Measurements from ENCODE around the gene RALB. TPM values are rescaled to one million over a fixed set of nuclear protein-coding genes. Genes with fewer than 3 reads are reported as not detected.

RALB gene
- total RNA-seq, 1 donor from 2014 or later = 40.4 TPM

DNA sequence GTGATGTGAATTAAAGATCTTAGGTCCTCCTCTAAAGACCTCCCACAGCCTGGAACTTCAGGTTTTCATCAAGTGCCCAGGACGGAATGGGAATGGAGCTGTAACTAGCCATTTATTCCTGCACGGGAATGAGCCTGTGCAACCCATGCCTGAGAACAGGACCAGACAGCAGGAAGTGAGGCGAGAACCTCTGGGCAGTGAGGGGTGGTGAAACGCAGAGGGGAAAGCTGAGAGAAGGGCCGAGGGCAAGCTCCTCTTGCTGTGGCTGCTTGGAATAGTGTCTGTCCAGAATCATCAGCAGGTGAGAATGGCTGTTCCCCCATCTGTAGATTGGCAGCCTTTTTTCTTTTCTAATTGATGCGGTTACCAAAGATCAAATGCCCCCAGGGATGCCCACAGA is 4.8 kb upstream of the RALB start:
- TF ChIP-seq, protein P1, sequence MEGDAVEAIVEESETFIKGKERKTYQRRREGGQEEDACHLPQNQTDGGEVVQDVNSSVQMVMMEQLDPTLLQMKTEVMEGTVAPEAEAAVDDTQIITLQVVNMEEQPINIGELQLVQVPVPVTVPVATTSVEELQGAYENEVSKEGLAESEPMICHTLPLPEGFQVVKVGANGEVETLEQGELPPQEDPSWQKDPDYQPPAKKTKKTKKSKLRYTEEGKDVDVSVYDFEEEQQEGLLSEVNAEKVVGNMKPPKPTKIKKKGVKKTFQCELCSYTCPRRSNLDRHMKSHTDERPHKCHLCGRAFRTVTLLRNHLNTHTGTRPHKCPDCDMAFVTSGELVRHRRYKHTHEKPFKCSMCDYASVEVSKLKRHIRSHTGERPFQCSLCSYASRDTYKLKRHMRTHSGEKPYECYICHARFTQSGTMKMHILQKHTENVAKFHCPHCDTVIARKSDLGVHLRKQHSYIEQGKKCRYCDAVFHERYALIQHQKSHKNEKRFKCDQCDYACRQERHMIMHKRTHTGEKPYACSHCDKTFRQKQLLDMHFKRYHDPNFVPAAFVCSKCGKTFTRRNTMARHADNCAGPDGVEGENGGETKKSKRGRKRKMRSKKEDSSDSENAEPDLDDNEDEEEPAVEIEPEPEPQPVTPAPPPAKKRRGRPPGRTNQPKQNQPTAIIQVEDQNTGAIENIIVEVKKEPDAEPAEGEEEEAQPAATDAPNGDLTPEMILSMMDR (conservative IDR thresholded peaks at IDR 0.05) = no peak
- no peak overlapping the region for H3K27ac Mint-ChIP-seq
- H3K36me3 Mint-ChIP-seq = no peaks in the 10 kb centered on the region

DNA sequence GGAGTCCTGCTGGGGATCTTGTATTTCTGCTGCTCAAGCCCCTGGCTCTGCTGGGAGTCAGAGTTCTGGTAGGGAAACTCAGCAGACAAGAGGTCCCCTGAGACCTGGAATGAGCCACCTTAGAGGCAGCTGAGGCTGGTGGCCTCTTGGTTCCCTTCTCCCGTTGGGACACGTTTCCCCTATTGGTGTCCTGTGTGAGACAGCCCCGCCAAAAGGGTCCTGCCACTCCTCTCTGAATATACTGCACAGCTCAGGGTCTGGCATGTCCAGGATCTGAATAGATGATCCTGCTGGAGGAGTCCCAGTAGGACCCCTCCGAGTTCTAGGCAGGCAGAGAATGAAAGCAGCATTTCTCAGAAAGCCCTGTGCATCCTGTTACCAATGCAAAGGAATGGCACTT is 2.0 kb upstream of the RALB start:
- peaks cover 13% of the 10 kb centered on the region for H3K27me3 Mint-ChIP-seq
- H3K4me3 Mint-ChIP-seq = no peak overlapping the region
- peaks cover 5% of the 10 kb centered on the region for H3K36me3 Mint-ChIP-seq
- H3K27ac Mint-ChIP-seq = no peak overlapping the region
- no peaks in the 10 kb centered on the region for H3K9me3 Mint-ChIP-seq
- TF ChIP-seq, protein P1 (conservative IDR thresholded peaks at IDR 0.05) = no peak
- peaks cover 46% of the 10 kb centered on the region for H3K4me1 Mint-ChIP-seq (ENCODE audit: unreplicated experiment)
- DNase-seq (ENCODE audit: extremely low spot score, unreplicated experiment) = no peak

More for the DNA sequence above, 4.8 kb upstream of the RALB start:
- DNase-seq (ENCODE audit: extremely low spot score, unreplicated experiment) = no peak
- peaks cover 13% of the 10 kb centered on the region for H3K27me3 Mint-ChIP-seq
- H3K4me1 Mint-ChIP-seq (ENCODE audit: unreplicated experiment) = peaks cover 40% of the 10 kb centered on the region
- H3K9me3 Mint-ChIP-seq = no peaks in the 10 kb centered on the region
- H3K4me3 Mint-ChIP-seq = no peak overlapping the region

DNA sequence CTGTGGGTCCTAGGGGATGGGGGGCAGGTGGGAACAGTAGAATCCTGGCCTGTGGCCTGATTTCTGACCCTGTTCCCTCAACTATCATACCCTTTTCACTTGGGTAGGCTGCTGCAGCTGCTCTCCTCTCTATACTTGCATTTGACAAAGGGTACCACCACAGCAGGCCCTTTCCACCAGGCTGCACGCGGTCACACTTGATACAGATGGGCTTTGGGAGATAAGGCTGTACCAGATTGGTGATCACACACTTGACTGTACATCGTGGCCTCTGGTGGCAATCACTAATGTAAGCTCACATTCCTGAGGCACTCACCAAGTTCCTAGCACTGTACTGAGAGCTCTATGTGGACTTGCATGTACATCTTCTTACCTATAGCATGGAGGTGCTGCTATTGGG is 1.6 kb upstream of the RALB start:
- H3K4me3 Mint-ChIP-seq = no peak overlapping the region
- DNase-seq (ENCODE audit: extremely low spot score, unreplicated experiment) = no peak
- TF ChIP-seq, protein P1 (conservative IDR thresholded peaks at IDR 0.05) = no peak
- H3K27ac Mint-ChIP-seq = no peak overlapping the region
- peaks cover 13% of the 10 kb centered on the region for H3K27me3 Mint-ChIP-seq
- peaks cover 44% of the 10 kb centered on the region for H3K4me1 Mint-ChIP-seq (ENCODE audit: unreplicated experiment)
- H3K9me3 Mint-ChIP-seq = no peaks in the 10 kb centered on the region
- H3K36me3 Mint-ChIP-seq = peaks cover 8% of the 10 kb centered on the region

DNA sequence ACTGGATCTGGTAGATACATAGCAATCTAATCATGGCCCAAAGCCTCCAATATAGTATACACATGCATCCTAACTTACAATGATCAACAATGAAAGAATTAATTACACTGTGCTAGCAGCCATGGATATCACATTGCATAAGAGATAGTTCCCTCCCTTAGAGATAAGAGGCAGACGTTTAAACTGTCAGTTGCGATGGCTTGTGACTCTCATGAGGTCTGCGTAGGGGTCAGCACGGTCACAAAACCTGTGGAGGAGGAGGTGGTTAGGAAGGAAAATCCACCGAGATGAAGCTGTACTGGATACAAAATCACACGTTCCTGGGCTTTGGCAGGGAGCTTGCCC is 800 bp upstream of the RALB start:
- Mint-ChIP-seq H3K27ac (peak overlapping the region; percentile 68), H3K27me3 (peaks cover 13% of the 10 kb centered on the region), H3K9me3 (no peaks in the 10 kb centered on the region), H3K4me1 (ENCODE audit: unreplicated experiment) (peaks cover 38% of the 10 kb centered on the region), H3K4me3 (peak overlapping the region; percentile 98), H3K36me3 (peaks cover 9% of the 10 kb centered on the region)
- no peak for DNase-seq (ENCODE audit: extremely low spot score, unreplicated experiment)
- TF ChIP-seq, protein P1 (conservative IDR thresholded peaks at IDR 0.05) = no peak

DNA sequence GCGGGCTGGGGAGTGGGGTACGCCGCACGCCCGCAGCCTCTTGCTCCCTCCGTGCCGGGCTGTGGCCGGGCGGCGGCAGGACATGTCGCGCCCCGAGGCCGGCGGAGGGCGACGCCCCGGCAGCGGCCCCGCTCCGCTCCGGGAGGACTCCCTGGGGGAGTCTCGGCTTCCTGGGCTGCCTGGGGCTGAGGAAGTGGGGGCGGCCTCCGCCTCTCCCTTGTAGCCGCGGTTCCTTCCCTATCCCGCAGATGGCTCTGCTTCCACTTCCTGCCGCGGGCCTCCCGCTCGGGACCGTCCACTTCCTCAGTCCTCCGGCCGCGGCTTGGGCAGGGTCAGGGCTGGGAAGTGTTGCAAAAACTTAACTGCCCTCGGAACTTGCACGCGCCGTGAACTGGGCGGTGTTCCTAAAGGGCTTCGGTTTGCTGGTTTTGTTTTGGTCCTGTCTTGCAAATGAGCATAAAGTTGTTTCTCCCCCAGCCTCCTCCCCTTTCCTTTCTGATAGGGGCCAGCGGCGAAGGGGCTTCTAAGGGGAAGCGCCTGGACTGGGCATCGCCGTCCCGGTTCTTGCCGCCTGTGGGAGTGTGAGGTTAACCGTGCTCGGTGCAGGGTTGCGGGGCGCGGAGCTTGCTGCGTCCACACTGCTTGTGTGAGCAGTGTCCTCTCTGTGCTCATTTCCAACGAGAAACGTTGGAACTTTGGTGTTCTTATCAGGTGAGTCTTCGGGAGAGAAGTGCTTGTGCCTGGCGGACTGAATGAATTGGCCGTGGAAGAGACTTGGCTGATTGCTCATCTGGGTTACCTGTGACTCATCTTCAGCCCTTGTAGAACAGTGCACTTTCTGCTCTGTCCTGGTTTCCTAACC is 600 bp downstream of the RALB start:
- Mint-ChIP-seq H3K4me1 (ENCODE audit: unreplicated experiment) (peaks cover 38% of the 10 kb centered on the region), H3K36me3 (peaks cover 15% of the 10 kb centered on the region), H3K9me3 (no peaks in the 10 kb centered on the region), H3K27me3 (peaks cover 13% of the 10 kb centered on the region), H3K27ac (peak overlapping the region; percentile 83), H3K4me3 (peak overlapping the region; percentile 96)
- peak; percentile 83 for DNase-seq (ENCODE audit: extremely low spot score, unreplicated experiment)
- TF ChIP-seq, protein P1 (conservative IDR thresholded peaks at IDR 0.05) = peak; percentile 57

All from type B pancreatic cell (in vitro differentiated cells).